K562 (cell line): ENCODE results near the gene MRNIP. TPM values are rescaled to one million over a fixed set of nuclear protein-coding genes. Genes with fewer than 3 reads are reported as not detected.
A peak's percentile ranks its signal among the peaks of the same experiment; 100 is the strongest.

Experiments
- ATAC-seq: fragments of 200-7000 bp; cut with Tn5 transposase; 3 replicates; pipeline ENCODE4 v1.9.1; 2020; ENCODE audit warnings: moderate library complexity
- BruUV-seq: library from RNA; stranded (reverse); fragments of 400-500 nt; replicated peaks from 2 replicates; lab custom pipeline; 2021; lab: Mats Ljungman, UMichigan
- CTCF ChIA-PET: fragments of 300-600 bp; formaldehyde crosslinking; extraction: SDS; loops from one replicate; lab custom pipeline; 2021; ENCODE audit warnings: low intra/inter-chr PET ratio; lab: Yijun Ruan, JAX
- POLR2A ChIA-PET: fragments of 300-600, 350-650 bp; sonication (Branson Sonifier 250); formaldehyde crosslinking; extraction: SDS; loops from one replicate; lab custom pipeline; 2021; ENCODE audit warnings: antibody characterized with exemption, inconsistent platforms; lab: Yijun Ruan, JAX
- DNase-seq, 4 experiments: peaks; one replicate each; pipeline versions ENCODE4 v3.0.0 to v3.0.0-alpha.2; 2011 to 2018; ENCODE audit warnings: low spot score in 3 of 4, mixed read lengths in 3 of 4; ENCODE audit errors: extremely low read depth in 1 of 4
- FAIRE-seq: peaks from 2 replicates; lab custom pipeline; 2011; peaks lifted over from hg19 to GRCh38; lab: Jason Lieb, UNC
- H2AFZ ChIP-seq: 2 replicates; pipeline ENCODE4 v1.6.0; 2011; ENCODE audit warnings: low read depth, low read length, control low read depth, inconsistent platforms
- H3K27ac ChIP-seq: fragments of 200-600 bp; 3 replicates; pipeline ENCODE4 v1.8.0; 2011; ENCODE audit warnings: low read depth, mild to moderate bottlenecking, control low read depth, inconsistent platforms, low read length, moderate library complexity, mixed read lengths; ENCODE audit errors: extremely low read depth
- H3K27me3 ChIP-seq, 2 experiments: fragments of 300-600 bp in 1 of 2; 2 replicates in 1 of 2; 3 replicates in 1 of 2; pipeline versions ENCODE4 v1.6.0 to v1.8.0; 2011; ENCODE audit warnings: inconsistent platforms in 2 of 2, low read length in 2 of 2, mild to moderate bottlenecking in 1 of 2, mixed read lengths in 1 of 2, moderate library complexity in 1 of 2; ENCODE audit not compliant: control insufficient read depth in 2 of 2, insufficient read depth in 2 of 2
- H3K36me3 ChIP-seq: fragments of 300-600 bp; 3 replicates; pipeline ENCODE4 v1.8.0; 2011; ENCODE audit warnings: mild to moderate bottlenecking, low read length, inconsistent platforms; ENCODE audit not compliant: control insufficient read depth, insufficient read depth
- H3K4me1 ChIP-seq, 2 experiments: fragments of 200-600 bp in 1 of 2; replicated peaks in 1 of 2; 2 replicates in 1 of 2; 3 replicates in 1 of 2; pipeline versions ENCODE4 v1.5.1 to v1.8.0; 2011; ENCODE audit warnings: inconsistent platforms in 2 of 2, low read length in 2 of 2, mild to moderate bottlenecking in 1 of 2, mixed read lengths in 1 of 2, moderate library complexity in 1 of 2; ENCODE audit not compliant: control insufficient read depth in 2 of 2, insufficient read depth in 2 of 2
- H3K4me2 ChIP-seq: 2 replicates; pipeline ENCODE4 v1.6.1; 2011; ENCODE audit warnings: low read length, control low read depth, inconsistent platforms, mixed read lengths; ENCODE audit not compliant: insufficient read depth
- H3K4me3 ChIP-seq: fragments of 200-600 bp; sonication (generic), shearing (Covaris generic); 2 replicates; pipeline ENCODE4 v1.5.1; 2016; ENCODE audit warnings: control low read depth, inconsistent platforms
- H3K79me2 ChIP-seq: fragments of 200-600 bp; 3 replicates; pipeline ENCODE4 v1.8.0; 2011; ENCODE audit warnings: low read length, inconsistent platforms; ENCODE audit not compliant: control insufficient read depth, insufficient read depth
- H3K9ac ChIP-seq, 2 experiments: 2 replicates each; pipeline versions ENCODE4 v1.6.0 to v1.6.1; 2011; ENCODE audit warnings: low read depth in 2 of 2, low read length in 2 of 2, control low read depth in 1 of 2, inconsistent platforms in 1 of 2, mild to moderate bottlenecking in 1 of 2, mixed read lengths in 1 of 2; ENCODE audit not compliant: insufficient read depth in 1 of 2
- H3K9me1 ChIP-seq: one replicate; pipeline ENCODE4 v1.6.0; 2011; ENCODE audit warnings: inconsistent platforms, mild to moderate bottlenecking, low read length, moderate library complexity; ENCODE audit not compliant: control insufficient read depth, insufficient read depth
- H3K9me3 ChIP-seq: replicated peaks from 2 replicates; pipeline ENCODE4 v1.5.1; 2011; ENCODE audit warnings: low read depth, low read length, inconsistent platforms; ENCODE audit not compliant: control insufficient read depth, insufficient read depth
- H4K20me1 ChIP-seq: replicated peaks from 2 replicates; pipeline ENCODE4 v1.6.1; 2011; ENCODE audit warnings: low read length, inconsistent platforms, mixed read lengths; ENCODE audit not compliant: control insufficient read depth, insufficient read depth
- CBX1 ChIP-seq: sonication (generic); IDR thresholded peaks from 2 replicates; pipeline ENCODE4 v1.6.1; 2016; ENCODE audit warnings: antibody characterized with exemption, low read depth, mild to moderate bottlenecking
- E2F8 ChIP-seq: fragments of 450-650 bp; IDR thresholded peaks from 2 replicates; pipeline ENCODE4 v1.7.1; 2018; ENCODE audit warnings: mild to moderate bottlenecking, low read depth; ENCODE audit not compliant: partially characterized antibody
- ELK3 ChIP-seq: fragments of 450-650 bp; formaldehyde crosslinking; IDR thresholded peaks from 2 replicates; pipeline ENCODE4 v1.4.0; 2020; ENCODE audit warnings: mild to moderate bottlenecking
- ETS1 ChIP-seq: conservative IDR thresholded peaks from 2 replicates; pipeline ENCODE4 v1.6.1; 2011; ENCODE audit warnings: low read depth, mild to moderate bottlenecking, low read length; ENCODE audit not compliant: control insufficient read depth
- HIVEP1 ChIP-seq: fragments of 250-450 bp; sonication (Bioruptor Pico); IDR thresholded peaks from 2 replicates; pipeline ENCODE4 v1.4.0; 2020; ENCODE audit warnings: mild to moderate bottlenecking
- RB1 ChIP-seq: fragments of 450-650 bp; IDR thresholded peaks from 2 replicates; pipeline ENCODE4 v1.6.1; 2017; ENCODE audit warnings: low read depth, mild to moderate bottlenecking
- TBL1XR1 ChIP-seq, 2 experiments: IDR thresholded peaks; 2 replicates each; pipeline ENCODE4 v1.6.1; 2012; ENCODE audit warnings: improper control_type of control experiment in 2 of 2, low read length in 2 of 2, mild to moderate bottlenecking in 1 of 2
- ZFP30 ChIP-seq: fragments of 250-450 bp; sonication (Bioruptor Pico); IDR thresholded peaks from 2 replicates; pipeline ENCODE4 v1.8.0; 2022; ENCODE audit warnings: moderate library complexity, mild to moderate bottlenecking, inconsistent platforms, borderline replicate concordance
- ZNF282 ChIP-seq: sonication (generic); formaldehyde crosslinking; IDR thresholded peaks from 2 replicates; pipeline ENCODE4 v1.8.1; 2023; ENCODE audit warnings: missing genetic modification reagents
- WGBS: fragments of 100-300 bp; shearing (Covaris generic); methylation state at CpG from one replicate; pipeline ENCODE4 v1.1.6; 2016; ENCODE audit warnings: low coverage, mixed read lengths; ENCODE audit not compliant: insufficient coverage; ENCODE audit errors: missing lambda C conversion rate; 5-methylcytosine and 5-hydroxymethylcytosine counted together
- in situ Hi-C: fragments of 300-500 bp; cut with MboI; formaldehyde crosslinking; loops from 4 replicates; pipeline ENCODE4 v1.15.0; 2018; ENCODE audit warnings: inconsistent platforms, mixed read lengths
- intact Hi-C: fragments of 100-400 bp; cut with micrococcal nuclease; formaldehyde crosslinking; loops from 2 replicates; pipeline ENCODE4 v1.14.2; 2022
- polyA plus RNA-seq, 8 experiments: library from polyadenylated mRNA; depleted of rRNA in 4 of 8; stranded (reverse) in 5 of 8; unstranded in 3 of 8; fragments of >200 nt; fragmentation: Nextera tagmentation in 2 of 8; fragmentation: Illumina TruSeq in 1 of 8; extraction: Ambion mirVana in 2 of 8; extraction: Trizol in 1 of 8; gene quantifications; 2 replicates each; pipeline versions ENCODE4 v1.2.1 to v1.2.3, GENCODE V29; 2011 to 2014; ENCODE audit warnings: inconsistent platforms in 1 of 8, missing spikeins in 1 of 8
- total RNA-seq, 7 experiments: library from RNA; depleted of rRNA in 6 of 7; stranded (reverse); fragments of >200 nt in 6 of 7; fragmentation: Illumina TruSeq in 2 of 7; extraction: Trizol in 2 of 7; gene quantifications; 2 replicates each; pipeline versions ENCODE4 v1.2.1 to v1.2.3, GENCODE V29; 2011 to 2021; ENCODE audit warnings: low replicate concordance in 1 of 7
- TF ChIP-seq, protein P1 (sequence below), 3 experiments: fragments of 200-800 bp in 1 of 3; sonication (Bioruptor generic) in 1 of 3; sonication (generic) in 1 of 3; formaldehyde crosslinking in 1 of 3; IDR thresholded peaks; 2 replicates each; pipeline versions ENCODE4 v1.6.1 to v1.8.0; 2016 to 2022; ENCODE audit warnings: mild to moderate bottlenecking in 2 of 3, missing compliant biosample characterization in 2 of 3, missing genetic modification characterization in 2 of 3, missing genetic modification reagents in 1 of 3

MRNIP gene
- total and polyA plus RNA-seq, 9 of the 15 experiments (the other 6 are each of a cell fraction or from before 2014, with no cell fraction given) = 3.6 to 39.0 (median 16.8) TPM

DNA sequence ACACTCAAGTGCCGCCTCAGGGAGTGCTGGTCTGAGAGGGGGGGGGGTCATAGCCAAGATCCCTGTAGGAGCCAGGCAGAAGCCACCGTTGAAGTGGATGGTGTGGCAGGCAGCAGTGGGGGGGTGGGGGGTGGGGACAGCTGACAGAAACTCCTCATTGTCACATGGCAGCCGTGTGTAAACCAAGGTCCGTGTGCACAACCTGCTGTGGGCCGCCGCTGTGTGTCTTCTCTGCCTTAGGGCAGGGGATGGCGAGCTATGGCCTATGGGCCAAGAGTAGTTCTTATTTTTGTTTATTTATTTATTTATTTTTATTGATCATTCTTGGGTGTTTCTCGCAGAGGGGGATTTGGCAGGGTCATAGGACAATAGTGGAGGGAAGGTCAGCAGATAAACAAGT, 24.5 kb downstream of the MRNIP start:
- Histone ChIP-seq H4K20me1 (peaks cover 4% of the 10 kb centered on the region; the same call in 1 of the 2 replicates), H3K36me3 (peaks cover 79% of the 10 kb centered on the region), H3K9me3 (no peaks in the 10 kb centered on the region), H3K4me3 (no peak overlapping the region), H3K27ac (no peak overlapping the region), H3K9me1 (no peaks in the 10 kb centered on the region), H3K9ac (no peak overlapping the region), H3K4me2 (no peak overlapping the region), H3K4me1 (peaks cover 0 to 19% of the 10 kb centered on the region in 2 experiments; a peak in 3 of 5 replicates), H3K27me3 (no peaks in the 10 kb centered on the region), H3K79me2 (no peaks in the 10 kb centered on the region; the same call in 2 of the 3 replicates), H2AFZ (no peak overlapping the region)
- FAIRE-seq (no peak), DNase-seq (peak in 2 of 4 experiments; percentile 35 to 39), ATAC-seq (no peak)
- ChIA-PET CTCF (no interaction called here), POLR2A (interaction anchor here (3.3 kb wide), 1 partner anchor 12 kb away, joined by 15 read pairs; no protein-coding TSS in a partner anchor)
- intact Hi-C loops = no loop called here
- in situ Hi-C loops = no loop called here
- WGBS = 78% methylated on average over 5 of the region's 8 CpGs
- BruUV-seq = no TSS peak
- no peak for TF ChIP-seq ZFP30 (CRISPR knock-in tag)
- no peak for TF ChIP-seq CBX1
- TF ChIP-seq HIVEP1 (CRISPR knock-in tag) = no peak
- no peak for TF ChIP-seq ELK3 (CRISPR knock-in tag)
- no peak for TF ChIP-seq ZNF282 (CRISPR knock-in tag)
- TF ChIP-seq, protein P1, sequence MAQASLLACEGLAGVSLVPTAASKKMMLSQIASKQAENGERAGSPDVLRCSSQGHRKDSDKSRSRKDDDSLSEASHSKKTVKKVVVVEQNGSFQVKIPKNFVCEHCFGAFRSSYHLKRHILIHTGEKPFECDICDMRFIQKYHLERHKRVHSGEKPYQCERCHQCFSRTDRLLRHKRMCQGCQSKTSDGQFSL (CRISPR knock-in tag; IDR thresholded peaks at IDR 0.05) = no peak
- TF ChIP-seq, protein P1 (tag; IDR thresholded peaks at IDR 0.05) = 0 out of 4 replicates have a peak, but pooled peaks of 1 of the 2 experiments have one; percentile 30
- no peak for TF ChIP-seq TBL1XR1 (IDR thresholded peaks at IDR 0.05; ENCODE audit: low read length in 2 of 2)
- no peak for TF ChIP-seq RB1
- TF ChIP-seq E2F8 = no peak
- TF ChIP-seq ETS1 = no peak
